Cardiac fibroblast (primary cell): ENCODE results near the gene EVC.
"Not testable (repeated sequence)": the region's sequence is repeated elsewhere in the genome, so short reads cannot be mapped to it uniquely, and the experiment has no call there.

Experiments used
- DNase-seq, 2 donors: peaks; one replicate each; pipeline versions ENCODE4 v3.0.0 to v3.0.0-alpha.2; 2010; ENCODE audit warnings: low read depth in 2 of 2
- H3K4me3 ChIP-seq, 2 donors: replicated peaks in 1 of 2; 1 replicate in 1 of 2; 2 replicates in 1 of 2; pipeline ENCODE4 v1.5.1; 2011; ENCODE audit warnings: low read depth in 2 of 2, low read length in 2 of 2, mild to moderate bottlenecking in 2 of 2, moderate library complexity in 1 of 2
- CTCF ChIP-seq: IDR thresholded peaks from one replicate; pipeline ENCODE4 v1.5.1; 2011; ENCODE audit warnings: low read depth, mild to moderate bottlenecking, low read length, inconsistent platforms

EVC gene

GRCh38 chr4:5719350-5720055 lies 8.5 kb downstream of the EVC start:
- no peak overlapping the region for H3K4me3 ChIP-seq
- no peak for TF ChIP-seq CTCF
- no peak for DNase-seq

DNA sequence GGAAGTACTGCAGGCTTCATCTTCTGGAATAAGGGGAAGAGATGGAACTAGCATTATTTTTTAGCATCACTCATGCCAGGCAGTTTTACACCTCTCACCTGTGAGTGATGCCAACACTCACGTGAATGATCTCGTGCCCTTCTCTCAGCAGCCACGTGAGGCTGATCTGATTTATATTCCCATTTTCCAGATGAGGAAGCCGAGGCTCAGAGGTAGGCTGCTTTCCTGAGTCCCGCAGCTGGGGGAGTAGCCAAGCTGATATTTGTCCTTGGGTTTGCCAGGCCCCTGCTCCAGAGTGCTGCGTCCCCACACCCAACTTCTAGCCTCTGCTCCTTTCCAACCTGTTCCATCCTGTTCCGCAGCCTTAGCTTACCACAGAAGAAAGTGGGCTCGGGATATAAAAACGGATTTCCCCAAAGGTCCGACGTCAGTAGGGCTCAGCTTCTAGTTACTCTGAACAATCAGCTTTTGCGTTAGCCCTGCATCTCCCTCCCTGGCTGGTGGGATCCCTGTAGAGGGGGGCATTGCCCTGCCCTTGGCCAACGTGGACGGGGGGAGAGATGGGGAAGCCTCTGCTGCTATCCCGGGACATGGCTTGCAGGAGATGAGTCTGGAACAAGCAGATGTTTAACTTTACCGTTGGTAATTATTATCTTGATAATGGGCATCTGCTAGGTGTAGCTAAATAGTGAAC lies 9.3 kb downstream of the EVC start:
- no peak for TF ChIP-seq CTCF
- no peak for DNase-seq
- no peak overlapping the region for H3K4me3 ChIP-seq

GRCh38 chr4:5720980-5721379 lies 10.0 kb downstream of the EVC start:
- no peak overlapping the region for H3K4me3 ChIP-seq
- no peak for TF ChIP-seq CTCF
- DNase-seq: no peak

- no peak for TF ChIP-seq CTCF
- H3K4me3 ChIP-seq: no peak overlapping the region
- DNase-seq: no peak
These were observed 10.9 kb downstream of the EVC start for GRCh38 chr4:5721923-5722322.

DNA sequence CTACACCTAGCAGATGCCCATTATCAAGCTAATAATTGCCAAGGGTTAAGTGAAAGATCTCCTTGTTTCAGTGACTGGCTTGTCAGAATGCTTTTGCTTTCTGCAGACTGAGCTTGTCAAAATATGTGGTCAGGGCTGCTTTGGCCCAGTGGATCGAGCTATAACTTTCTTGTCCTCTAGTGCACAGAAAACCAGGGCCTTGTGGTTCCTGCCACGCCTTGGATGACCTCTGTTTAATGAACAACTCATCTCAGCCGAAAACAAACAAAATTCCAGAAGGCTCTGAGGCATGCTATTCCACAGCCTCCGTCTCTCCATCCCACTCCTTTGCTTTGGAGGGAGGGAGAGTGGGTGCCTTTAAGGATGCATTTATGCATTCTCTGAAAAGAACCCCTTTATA lies 11.3 kb downstream of the EVC start:
- H3K4me3 ChIP-seq: no peak overlapping the region
- no peak for TF ChIP-seq CTCF
- peak in 1 of 2 donors; percentile 30 for DNase-seq

DNA sequence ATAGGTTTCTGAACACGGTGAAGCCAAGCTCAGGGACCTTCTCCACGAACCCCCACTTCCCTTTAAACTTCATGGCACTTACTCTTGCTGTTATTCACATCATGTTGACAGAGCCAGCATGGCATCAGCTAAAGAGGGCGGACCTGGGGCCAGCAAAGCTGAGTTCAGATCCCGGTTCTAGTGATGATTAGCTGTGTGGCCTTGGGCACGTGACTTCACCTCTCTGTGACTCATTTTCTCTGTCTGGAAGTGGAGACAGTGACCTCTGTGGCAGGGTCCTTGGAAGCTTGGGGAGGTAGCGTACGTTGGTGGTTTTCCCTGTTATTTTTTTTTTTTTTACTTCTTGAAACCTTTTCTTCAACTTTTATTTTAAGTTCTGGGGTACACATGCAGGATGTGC lies 13.4 kb downstream of the EVC start:
- peak in 1 of 2 donors; percentile 42 for DNase-seq
- no peak overlapping the region for H3K4me3 ChIP-seq
- no peak for TF ChIP-seq CTCF

DNA sequence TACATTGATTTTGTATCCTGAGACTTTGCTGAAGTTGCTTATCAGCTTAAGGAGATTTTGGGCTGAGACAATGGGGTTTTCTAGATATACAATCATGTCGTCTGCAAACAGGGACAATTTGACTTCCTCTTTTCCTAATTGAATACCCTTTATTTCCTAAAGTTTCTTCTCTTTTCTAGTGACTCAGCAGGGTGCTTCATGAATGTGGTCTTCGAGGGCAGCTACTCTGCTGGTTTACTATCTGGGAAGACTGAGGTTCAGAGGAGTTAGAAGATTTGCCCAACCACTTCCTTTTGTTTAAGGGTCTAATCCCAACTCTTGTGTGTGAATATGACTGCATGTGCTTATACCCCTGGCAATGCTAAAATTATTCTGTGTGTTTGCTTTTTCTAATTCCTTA lies 17.4 kb downstream of the EVC start:
- DNase-seq: not testable (repeated sequence)

More for the DNA sequence above, 17.4 kb downstream of the EVC start:
- not testable (repeated sequence) for H3K4me3 ChIP-seq
